Caki2 (cell line): ENCODE measurements around the gene RXRA. TPM values are rescaled to one million over a fixed set of nuclear protein-coding genes. Genes with fewer than 3 reads are reported as not detected.

Source experiments
- DNase-seq: peaks from one replicate; pipeline ENCODE4 v3.0.0-alpha.2; 2015; ENCODE audit warnings: low read depth
- in situ Hi-C: cut with HindIII; loops from 2 replicates; pipeline ENCODE4 v1.10.0; 2016; ENCODE audit warnings: low sequenced_read_pairs, low pct_unique_long_range_greater_than_20kb, mixed read lengths
- total RNA-seq: library from RNA; depleted of rRNA; stranded (reverse); fragments of >200 nt; shearing (Covaris generic); gene quantifications from 2 replicates; pipeline ENCODE4 v1.2.3, GENCODE V29; 2014; ENCODE audit warnings: low replicate concordance

RXRA gene
- total RNA-seq, 1 experiment from 2014 or later, result 20.6 TPM

DNA sequence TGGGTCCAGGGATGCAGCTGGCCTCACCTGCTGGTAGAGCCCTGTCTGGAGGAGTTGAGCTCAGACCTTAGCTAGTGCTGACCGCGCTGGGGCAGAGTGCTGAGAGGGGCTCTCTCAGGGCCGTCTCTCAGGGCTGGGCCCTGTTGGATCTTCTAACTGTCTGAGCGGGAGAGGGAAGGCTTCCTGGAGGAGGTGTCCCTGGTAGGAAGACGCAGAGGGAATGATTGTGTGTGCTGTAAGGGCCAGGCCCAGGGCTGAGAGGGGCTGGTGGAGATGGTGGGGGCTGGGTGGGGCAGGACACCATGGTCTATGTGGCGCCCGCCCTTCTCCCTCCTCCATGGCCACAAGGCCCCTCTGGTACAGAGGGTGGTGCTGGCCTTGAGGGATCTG lies 55.0 kb downstream of the RXRA start:
- in situ Hi-C loops, result no loop called here
- DNase-seq, result no peak

DNA sequence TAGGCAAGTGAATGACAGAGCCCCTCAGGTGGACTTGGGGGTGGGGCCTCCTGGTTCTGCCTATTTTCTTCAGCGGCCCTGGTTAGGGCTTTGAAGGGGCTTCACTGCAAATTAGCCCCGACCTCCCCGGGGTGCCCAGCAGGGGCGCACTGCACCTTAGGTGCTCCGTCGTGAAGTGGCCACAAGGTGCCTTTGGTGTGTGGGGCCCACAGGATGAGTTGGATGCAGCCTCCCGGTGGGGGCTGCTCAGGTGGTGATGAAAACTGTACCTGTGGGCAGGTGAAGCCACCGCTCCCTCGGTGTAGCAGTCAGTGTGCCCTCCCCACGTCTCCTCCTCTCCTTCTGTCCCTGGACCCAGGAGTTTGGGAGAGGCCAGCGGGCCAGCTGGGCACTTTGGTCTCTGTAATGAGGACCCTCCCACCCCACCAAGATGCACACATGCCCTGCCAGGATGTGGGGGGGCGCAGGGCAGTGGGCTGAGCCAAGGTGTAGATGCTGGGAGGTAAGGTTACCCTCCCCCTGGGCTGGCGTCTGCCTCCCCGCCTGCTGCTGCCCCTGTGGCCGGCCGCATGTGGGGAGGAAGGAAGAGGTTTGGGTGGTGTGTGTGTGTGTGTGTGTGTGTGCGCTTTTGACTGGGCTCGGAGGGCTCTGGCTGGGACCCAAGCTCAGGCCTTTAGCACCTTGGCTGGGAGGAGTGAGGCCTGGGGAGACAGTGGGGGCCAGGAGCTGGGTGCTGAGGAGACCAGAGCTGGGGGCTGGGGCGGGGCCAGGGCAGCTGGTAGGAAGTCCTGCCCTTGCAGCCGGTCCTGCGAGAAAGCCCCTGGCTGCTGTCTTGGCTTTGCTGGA lies 55.6 kb downstream of the RXRA start:
- in situ Hi-C loops, result no loop called here
- DNase-seq, result no peak

DNA sequence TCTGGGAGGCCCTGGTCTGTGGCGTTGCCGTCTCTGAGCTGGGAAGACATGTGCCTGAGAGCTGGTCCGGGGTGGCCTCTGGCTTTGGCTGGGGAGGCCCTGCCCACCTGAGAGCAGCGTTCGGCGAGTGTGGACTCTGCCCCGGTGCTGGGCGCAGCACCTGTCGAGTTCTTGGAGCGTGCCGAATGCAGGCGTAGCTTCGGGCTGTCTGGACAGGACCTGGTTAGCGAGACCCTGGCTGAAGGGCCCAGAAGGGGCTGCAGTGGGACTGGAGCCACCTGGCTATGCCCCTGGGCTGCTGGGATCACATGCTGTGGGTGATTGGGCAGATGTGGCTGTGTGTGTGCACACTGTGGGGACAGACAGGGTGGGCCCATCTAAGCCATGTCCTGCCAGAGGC lies 56.5 kb downstream of the RXRA start:
- no peak for DNase-seq
- in situ Hi-C loops, result no loop called here

DNA sequence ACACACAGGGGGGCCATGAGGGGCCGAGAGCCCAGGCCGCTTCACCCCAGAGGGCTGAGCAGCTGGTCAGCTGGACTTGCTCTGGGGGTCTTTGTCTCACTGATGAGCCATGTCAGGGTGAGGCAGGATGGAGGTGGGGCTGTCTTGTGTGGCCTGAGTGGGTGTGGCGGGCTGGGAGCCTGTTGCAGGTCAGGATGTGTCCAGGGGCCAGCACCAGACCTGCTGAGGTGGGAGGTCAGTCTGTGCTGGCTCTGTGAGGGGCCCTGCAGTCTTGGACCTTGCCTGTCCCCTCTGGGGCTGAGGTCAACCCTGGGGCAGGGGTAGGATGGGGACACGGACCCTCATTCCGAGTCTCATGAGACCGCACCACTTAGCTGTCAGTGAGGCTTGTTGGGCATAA lies 56.9 kb downstream of the RXRA start:
- in situ Hi-C loops, result no loop called here
- DNase-seq, result no peak

DNA sequence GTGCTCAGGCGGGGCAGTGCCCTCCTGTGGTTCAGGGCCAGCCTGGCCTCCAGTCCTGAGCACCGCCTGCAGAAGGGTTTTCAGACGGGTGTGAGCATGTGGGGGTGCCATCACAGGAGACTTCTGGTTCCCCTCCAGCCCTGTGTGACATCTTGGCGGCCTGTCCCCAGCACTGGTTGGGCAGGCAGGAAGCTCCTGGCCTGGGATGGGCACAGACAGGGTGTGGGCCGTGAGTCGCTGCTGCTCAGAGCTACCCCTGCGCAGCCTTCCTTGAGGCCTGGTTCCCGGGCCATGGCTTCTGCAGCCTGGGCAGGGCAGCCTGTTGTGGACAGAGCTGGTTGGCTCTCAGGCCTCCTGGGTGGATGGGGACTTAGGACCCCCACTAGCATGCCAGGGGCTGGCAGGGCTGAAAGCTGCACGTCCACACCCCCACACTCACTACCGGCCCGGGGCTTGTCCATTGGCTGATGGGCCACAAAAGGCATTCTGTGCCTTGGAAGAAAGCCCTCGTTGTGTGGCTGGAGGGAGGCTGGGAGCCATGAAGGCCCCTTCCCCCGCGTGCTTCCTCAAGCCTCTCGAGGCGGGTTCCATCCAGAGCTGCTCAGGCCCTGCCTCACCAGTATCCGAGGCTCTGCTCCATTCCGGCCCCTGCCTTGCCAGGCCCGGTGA lies 58.7 kb downstream of the RXRA start:
- DNase-seq, result no peak
- in situ Hi-C loops, result no loop called here

DNA sequence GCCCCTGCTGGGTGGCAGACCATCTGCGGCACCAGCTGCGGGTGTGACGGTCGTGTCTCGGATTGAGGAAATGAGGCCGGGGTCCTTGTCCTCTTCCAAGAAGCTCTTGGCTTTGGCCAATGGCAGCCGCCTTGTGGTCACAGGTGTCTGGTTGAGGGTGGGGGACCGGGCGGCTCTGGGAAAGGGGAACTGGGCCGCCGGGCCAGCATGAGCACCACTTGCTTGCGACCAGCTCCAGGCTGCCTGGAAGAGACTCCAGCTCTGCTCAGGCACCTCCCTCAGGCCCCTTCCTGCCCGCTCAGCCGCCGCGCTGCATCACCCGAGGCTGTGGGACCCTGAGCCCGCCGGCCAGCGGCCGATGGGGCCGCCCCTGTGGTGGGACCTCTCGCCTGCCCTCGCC lies 59.7 kb downstream of the RXRA start:
- in situ Hi-C loops, result no loop called here
- no peak for DNase-seq

DNA sequence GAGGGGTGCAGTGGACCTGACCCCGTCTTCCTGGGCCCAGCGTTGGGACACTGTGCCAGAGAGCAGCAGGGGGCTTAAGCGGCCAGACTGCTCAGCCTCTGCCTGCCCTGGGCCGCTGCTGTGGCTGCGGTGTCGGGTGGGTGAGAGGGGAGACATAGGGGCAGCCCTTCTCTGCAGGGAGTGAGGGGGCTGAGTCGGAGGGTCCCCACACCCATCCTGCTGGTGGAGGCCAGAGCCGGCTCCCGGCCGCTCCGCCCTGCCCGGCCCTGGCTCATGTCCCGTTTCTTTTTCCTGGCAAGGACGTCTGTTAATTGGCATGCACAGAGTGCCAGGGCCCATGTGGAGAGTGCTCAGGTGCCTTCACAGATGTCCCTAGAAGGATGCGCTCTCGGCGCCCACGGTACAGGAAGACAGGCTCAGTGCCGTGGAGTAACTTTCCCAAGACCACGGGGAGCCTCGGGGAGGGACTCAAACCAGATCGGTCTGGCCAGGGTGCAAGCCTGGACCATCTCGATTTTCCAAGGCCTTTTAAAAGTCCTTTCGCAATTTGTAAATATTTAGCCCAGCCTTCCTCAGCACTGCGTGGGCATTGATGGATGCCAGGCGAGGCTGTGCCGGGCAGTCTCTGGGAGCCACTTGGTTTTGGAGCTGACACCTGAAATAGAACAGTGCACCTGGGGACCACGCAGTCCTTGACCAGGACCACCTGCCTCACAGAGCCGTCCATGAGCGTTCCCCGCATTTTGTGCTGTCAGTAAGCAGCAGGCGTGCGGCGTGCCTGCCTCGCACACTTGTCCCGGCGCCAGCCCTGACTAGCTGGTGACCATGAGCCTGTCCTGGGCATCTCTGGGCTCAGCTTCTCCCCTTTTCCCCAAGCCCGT lies 60.9 kb downstream of the RXRA start:
- no peak for DNase-seq
- in situ Hi-C loops, result no loop called here

DNA sequence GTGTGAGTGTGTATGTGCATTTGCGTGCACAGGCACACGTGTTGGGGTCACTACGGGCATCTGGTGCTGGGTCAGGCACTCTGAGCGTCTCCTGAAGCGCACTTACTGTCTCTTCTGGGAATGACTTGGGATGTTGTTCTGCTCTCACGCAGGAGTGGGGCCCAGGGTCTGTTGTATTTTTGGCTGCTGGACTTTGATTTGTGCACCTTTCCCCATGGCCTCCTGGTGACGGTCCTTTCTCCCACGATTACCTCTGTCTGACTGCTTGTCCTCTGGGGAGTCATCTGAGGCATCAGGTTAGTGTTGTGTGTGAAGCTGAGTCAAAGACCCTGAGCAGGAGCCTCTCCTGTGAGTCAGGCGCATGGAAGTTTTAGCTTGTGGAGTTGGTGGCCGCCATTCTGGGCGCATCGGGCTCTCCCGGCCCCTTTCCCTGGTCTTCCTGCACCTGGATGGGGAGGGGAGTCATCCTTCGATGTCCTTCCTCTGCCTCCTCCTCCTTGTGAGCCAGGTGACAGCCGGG lies 62.1 kb downstream of the RXRA start:
- no peak for DNase-seq
- in situ Hi-C loops, result no loop called here

DNA sequence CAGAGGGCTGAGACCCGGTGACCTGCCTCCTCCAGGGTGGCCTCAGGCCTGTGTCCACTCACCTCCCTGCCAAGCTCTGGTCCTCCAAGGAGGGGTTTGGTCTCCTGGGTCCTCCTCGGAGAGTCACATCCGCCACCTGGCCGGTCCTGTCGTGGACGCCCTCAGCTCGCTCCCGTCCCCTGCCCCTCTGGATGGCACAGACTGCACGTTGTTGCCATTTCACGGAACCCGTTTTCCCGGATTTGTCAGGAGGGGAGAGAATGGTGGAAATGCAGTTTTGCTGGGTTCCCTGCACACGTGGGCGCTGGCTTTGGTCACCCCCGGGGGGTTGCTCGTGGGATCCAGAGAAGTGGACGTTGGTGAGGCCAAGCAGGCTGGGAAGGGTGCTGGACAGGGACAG lies 62.7 kb downstream of the RXRA start:
- in situ Hi-C loops, result no loop called here
- no peak for DNase-seq

DNA sequence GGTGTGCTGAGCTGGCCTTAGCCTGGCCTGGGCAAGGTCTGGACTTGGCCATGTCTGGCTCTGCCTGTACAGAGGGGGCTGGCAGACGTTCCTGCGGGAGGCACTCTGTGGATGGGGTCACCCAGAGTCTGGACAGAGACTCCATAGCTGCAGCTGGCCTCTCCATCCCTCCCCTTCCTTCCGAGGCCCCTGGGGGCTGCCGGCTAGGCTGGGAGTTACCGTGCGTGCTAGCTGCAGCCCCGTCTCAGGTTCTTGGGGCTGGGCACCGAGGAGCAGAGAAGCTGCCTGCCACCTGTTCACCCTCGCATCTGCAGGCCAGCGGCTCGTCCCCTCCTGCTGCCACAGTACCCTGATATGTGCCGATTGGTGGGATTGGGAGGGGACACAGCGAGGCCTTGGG lies 63.4 kb downstream of the RXRA start:
- in situ Hi-C loops, result no loop called here
- no peak for DNase-seq

DNA sequence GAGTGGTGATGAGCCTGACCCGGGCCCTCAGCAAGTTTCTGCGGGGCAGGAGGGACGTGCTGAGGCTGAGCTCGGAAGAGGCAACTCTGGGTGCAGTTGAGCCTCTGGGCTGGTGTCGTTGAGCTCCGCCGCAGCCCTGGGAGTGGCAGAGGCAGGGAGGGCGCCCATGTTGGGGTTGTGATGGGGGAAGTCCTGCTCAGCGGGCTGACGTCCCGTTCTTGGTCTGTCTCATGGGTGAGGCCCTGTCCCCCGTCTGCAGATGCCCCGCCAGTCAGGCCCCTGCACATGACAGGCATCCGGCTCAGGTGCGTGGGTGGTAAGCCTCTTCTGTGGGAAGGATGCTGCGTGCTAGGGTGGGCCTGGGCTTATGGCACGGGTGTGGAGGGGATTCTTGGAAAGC lies 64.3 kb downstream of the RXRA start:
- DNase-seq, result no peak
- in situ Hi-C loops, result no loop called here

DNA sequence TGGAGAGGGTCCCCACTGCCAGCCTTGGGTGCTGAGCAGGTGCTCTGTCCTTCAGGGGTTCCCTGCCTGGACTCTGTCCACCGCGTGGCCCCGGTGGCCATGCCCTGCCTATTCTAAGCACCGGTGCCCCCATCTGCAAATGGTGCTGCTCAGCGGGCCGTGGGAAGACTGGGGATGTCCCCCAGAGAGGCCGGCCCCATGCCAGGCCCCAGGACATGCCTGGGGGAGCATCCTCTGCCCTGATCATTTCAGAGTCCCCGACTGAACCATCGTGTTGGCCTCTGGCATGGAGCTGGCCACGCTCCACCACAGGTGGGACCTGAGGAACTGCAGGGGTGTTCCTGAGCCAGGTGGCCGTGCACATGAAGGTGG lies 64.7 kb downstream of the RXRA start:
- in situ Hi-C loops, result no loop called here

DNA sequence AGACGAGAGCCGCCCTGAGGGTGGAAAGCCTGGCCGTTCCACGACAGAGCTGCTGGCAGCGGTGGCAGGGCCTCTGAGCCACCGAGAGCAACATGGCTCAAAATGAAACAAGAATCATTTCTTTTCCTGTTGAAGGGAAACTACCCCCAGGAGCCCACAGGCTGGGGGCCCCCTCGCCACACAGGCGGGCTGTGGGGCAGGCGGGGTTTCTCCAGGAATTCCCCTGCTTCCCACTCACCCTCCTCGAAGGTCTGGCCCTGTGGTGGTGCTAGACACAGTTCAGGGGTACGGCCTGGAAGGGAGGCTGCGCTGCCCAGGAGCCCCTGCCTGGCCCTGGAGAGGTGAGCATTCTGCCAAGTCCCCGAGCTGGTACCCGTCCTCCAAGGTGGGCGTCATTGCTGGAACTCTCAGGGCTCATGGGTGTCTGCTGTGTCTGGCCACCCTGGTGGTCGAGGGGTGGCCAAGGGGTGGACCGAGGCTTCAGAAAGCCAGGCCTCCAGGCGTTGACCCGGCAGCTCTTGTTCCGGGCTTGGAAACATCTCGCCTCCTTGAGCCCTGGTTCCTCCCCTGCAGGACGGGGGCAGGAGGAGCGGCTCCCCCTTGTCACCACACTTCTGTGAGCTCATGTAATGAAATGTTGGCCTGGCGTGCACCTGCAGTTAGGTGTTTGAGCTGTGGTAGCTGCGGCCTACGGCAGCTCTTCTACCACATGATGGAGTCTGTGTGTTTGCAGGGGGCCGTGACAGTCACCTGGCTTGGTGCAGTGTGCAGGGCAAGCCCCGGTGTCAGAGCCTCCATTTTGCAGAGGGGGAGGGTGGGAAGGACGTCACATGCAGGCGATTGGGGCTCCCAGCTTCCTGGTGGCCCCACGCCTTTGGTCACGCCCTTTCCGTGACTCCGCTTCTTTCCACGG lies 65.3 kb downstream of the RXRA start:
- DNase-seq, result no peak
- in situ Hi-C loops, result no loop called here

More for the DNA sequence above, 64.7 kb downstream of the RXRA start:
- no peak for DNase-seq

DNA sequence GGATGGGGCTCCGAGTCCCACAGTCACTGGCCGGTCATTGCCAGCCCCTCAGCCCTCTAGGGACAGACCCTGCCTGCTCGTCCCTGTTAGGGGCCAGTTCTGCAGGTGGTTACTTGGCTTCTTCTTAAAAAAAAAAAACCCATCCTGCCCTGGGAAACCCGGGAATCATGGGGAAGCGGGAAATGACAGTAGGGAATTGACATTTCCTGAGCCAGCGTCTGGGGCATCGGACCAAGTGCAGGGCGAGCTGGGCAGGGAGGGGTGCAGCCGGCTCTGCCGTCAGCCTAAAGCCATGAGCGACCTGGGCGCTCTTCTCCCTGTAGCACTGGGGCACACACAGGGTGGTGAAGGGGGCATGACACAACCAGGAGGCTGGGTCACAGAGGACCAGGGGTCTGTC lies 66.6 kb downstream of the RXRA start:
- no peak for DNase-seq
- in situ Hi-C loops, result no loop called here

DNA sequence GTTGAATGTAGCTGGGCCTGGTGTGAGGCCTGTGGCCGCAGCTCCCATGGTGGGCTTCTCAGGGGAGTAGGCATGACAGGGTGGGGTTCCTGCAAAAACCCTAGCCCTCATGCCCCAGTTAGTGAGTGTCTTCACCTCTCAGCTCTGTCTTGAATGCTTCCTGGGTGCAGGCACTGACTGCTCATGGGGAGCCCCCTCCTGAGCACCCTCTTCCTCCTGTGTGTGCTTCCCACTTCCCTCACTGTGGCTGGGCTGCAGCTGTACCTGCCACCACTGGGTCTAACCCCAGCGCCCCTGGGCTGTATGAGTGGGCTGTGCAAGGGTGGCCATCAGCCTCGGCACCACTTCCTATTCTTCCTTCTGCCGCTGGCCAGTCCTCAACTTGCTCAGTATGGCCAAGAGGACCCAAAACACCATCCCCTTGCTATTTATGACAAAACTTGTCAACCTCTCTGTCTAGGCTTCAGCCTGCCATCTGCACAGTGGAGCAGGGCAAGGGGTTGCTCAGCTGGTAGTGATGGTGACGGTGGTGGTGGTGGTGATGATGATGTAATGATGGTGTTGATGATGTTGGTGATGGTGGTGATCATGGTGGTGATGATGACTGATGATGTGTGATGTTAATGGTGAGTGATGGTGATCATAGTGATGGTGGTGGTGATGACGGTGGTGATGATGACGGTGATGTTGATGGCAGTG lies 67.5 kb downstream of the RXRA start:
- in situ Hi-C loops, result no loop called here
- no peak for DNase-seq

DNA sequence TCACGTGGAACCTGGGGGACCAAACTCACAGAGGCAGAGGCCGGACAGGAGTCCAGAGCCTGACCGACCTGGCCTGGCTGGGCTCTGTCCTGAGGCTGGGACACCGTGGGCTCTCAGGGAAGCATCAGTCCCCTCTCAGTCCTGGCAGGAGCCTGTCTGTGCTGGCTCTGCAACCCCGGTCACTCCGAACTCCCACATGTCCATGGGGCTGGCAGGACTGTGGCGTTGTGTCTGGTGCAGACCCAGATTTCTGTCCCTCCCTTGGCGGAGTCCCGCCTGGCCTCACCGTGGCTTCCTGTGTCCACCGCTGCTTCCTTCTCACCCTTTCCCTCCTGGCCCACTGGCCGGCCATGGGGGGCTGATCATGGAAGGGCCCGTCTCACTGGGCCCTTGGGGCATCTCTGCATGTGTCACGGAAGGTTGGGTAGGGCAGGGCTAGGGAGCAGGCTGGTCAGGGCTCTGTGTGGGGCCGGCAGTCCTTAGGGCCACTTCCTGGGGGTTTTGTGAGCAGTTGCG lies 68.8 kb downstream of the RXRA start:
- DNase-seq, result no peak
- in situ Hi-C loops, result no loop called here

DNA sequence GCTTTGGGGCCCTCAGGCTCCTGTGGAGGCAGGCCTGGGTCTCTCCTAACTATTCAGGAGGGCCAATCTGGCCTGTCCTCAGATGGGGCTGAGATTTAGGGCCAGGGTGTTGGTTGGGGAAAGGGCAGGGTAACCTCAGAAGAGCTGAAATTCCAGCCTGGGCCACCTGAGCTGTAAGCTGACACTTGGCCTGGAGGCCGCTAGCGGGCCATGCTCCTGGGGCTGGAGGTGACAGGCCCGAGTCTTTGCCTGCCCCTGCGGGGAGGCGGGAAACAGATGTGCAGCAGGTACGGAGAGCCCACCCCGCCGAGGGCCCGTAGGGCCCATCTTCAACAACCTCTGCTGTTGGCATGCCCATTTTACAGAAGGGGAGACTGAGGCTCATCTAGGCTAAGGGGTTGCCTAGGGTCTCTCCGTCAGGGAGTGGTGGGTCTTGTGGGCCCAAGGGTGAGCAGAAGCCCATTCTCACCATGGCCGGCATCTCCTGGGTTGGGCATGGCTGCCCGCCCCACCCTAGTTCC lies 69.5 kb downstream of the RXRA start:
- no peak for DNase-seq
- in situ Hi-C loops, result no loop called here
